AG04450 (cell line): ENCODE data around the gene AP1B1. TPM values are rescaled to one million over a fixed set of nuclear protein-coding genes. Genes with fewer than 3 reads are reported as not detected.

Experiments
- CTCF ChIA-PET: fragments of 300-600, 350-600 bp; formaldehyde crosslinking; extraction: SDS; loops from one replicate; lab custom pipeline; 2022; ENCODE audit warnings: antibody characterized with exemption, inconsistent platforms; lab: Charles Lee
- POLR2A ChIA-PET: fragments of 350-600 bp; formaldehyde crosslinking; extraction: SDS; loops from one replicate; lab custom pipeline; 2021; ENCODE audit warnings: antibody characterized with exemption, inconsistent platforms; lab: Yijun Ruan, JAX
- DNase-seq: peaks from one replicate; pipeline ENCODE4 v3.0.0-alpha.2; 2011; ENCODE audit warnings: low read depth, low spot score
- H3K27ac ChIP-seq: one replicate; pipeline ENCODE4 v1.5.1; 2012; ENCODE audit warnings: low read depth, low read length, control low read depth
- H3K27me3 ChIP-seq: one replicate; pipeline ENCODE4 v1.6.0; 2012; ENCODE audit warnings: low read length; ENCODE audit not compliant: control insufficient read depth, insufficient read depth
- H3K4me3 ChIP-seq: 2 replicates; pipeline ENCODE4 v1.5.1; 2011; ENCODE audit warnings: mild to moderate bottlenecking, low read depth, low read length, control low read depth
- H3K9me3 ChIP-seq: 2 replicates; pipeline ENCODE4 v1.5.1; 2012; ENCODE audit warnings: low read length; ENCODE audit not compliant: control insufficient read depth, insufficient read depth
- CTCF ChIP-seq: IDR thresholded peaks from 2 replicates; pipeline ENCODE4 v1.5.1; 2011; ENCODE audit warnings: low read depth, low read length, control low read depth, inconsistent platforms
- polyA plus RNA-seq: library from polyadenylated mRNA; depleted of rRNA; stranded (reverse); fragments of >200 nt; gene quantifications from 2 replicates; pipeline ENCODE4 v1.2.3, GENCODE V29; 2011

AP1B1 gene
- polyA plus RNA-seq, 1 experiment = 54.1 TPM

GRCh38 chr22:29351891-29352290 is 36.5 kb downstream of the AP1B1 start:
- no peak for TF ChIP-seq CTCF
- Histone ChIP-seq H3K4me3 (no peak overlapping the region), H3K27me3 (no peaks in the 10 kb centered on the region), H3K9me3 (no peaks in the 10 kb centered on the region), H3K27ac (no peak overlapping the region)
- ChIA-PET POLR2A (no interaction called here), CTCF (no interaction called here)
- DNase-seq = no peak

DNA sequence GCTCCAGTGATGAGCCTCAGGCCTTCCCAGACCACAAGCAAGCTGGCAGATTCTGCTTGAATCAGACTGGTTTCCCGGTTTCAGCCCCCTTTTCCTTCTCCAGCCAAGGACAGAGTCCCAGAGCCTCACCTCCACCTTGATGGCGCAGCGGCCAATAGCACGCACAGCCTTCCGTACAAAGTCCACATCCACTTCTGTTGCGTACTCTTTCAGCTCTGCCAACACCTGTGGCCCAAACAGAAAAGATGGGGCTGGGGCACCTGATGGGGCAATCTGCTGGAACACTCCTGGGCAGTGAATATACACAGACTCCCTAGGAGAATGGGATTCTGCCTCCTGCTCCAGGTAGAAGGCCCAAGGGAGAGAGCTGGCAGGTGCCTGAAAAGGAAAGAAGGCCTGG is 37.3 kb downstream of the AP1B1 start:
- Histone ChIP-seq H3K9me3 (no peaks in the 10 kb centered on the region), H3K27ac (no peak overlapping the region), H3K4me3 (no peak overlapping the region), H3K27me3 (no peaks in the 10 kb centered on the region)
- no peak for TF ChIP-seq CTCF
- POLR2A ChIA-PET = no interaction called here
- DNase-seq = no peak
- CTCF ChIA-PET = no interaction called here

DNA sequence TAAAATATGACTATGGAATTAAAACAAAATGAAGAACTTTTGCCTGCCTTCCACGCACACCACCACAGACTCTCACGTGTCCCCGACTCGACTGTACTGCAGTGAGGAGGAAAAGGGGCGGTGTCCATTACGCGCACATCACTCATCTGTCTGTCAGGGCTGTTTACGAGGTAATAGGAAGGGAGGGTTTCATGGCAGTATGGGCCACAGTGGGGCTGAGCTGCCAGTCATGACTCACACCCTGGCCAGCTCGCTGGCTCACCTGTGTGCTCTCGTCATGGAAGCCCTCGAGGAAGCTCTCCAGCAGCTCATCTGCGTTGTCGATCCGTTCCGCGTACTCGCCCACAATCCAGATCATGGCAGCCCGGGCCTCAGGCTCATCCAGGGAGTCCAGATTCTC is 39.4 kb downstream of the AP1B1 start:
- Histone ChIP-seq H3K9me3 (no peaks in the 10 kb centered on the region), H3K4me3 (no peak overlapping the region), H3K27me3 (no peaks in the 10 kb centered on the region), H3K27ac (no peak overlapping the region)
- CTCF ChIA-PET = interaction anchor here (0.8 kb wide), 1 partner anchor 42 kb away, joined by 4 read pairs; the partner anchor contains the start of gene GAS2L1
- TF ChIP-seq CTCF = no peak
- POLR2A ChIA-PET = no interaction called here
- no peak for DNase-seq

DNA sequence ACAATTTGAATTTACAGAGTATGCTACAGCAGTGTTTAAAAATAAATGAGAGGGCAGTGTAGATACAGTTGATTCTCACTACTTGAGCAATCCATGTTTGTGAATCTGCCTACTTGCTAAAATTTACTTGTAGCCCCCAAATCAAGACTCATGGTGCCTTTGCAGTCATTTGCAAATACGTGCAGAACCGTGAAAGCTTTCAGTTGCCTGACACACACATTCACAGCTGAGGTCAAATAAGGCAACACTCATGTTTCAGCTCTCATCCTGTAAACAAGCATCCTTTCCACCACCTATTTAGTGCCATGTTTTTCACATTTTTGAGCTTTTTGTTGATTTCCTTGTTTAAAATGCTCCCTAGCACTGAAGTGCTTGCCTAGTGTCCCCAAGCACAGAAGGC is 40.3 kb downstream of the AP1B1 start:
- no peaks in the 10 kb centered on the region for H3K27me3 ChIP-seq
- H3K27ac ChIP-seq = no peak overlapping the region
- no peaks in the 10 kb centered on the region for H3K9me3 ChIP-seq
- H3K4me3 ChIP-seq = no peak overlapping the region
- DNase-seq = no peak
- TF ChIP-seq CTCF = no peak
- ChIA-PET CTCF (interaction anchor here (0.8 kb wide), 1 partner anchor 41 kb away, joined by 4 read pairs; the partner anchor contains the start of gene GAS2L1), POLR2A (no interaction called here)

DNA sequence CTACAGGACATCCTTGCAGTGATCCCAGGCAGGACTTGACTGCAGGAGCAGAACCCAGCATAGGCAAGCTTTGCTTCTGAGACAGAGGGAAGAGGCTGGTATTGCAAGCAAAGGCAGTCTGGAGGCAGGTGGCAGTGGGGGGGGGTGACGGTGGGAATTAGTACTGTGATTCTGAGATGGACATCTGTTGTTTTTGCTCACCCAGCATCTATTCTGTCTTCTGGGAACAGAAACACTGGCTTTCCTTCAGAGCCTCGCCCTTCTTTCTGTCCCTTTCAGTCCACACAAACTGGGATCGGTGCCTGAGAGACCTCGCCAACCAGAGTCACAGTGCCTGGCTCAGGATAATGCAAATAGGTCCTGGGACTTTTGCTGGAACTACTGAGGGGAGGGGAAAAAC is 41.7 kb downstream of the AP1B1 start:
- no peak for TF ChIP-seq CTCF
- DNase-seq = no peak
- H3K27ac ChIP-seq = no peak overlapping the region
- ChIA-PET CTCF (interaction anchor here (1.8 kb wide), 1 partner anchor 13 kb away, joined by 6 read pairs; no protein-coding TSS in a partner anchor), POLR2A (no interaction called here)
- no peaks in the 10 kb centered on the region for H3K27me3 ChIP-seq
- no peak overlapping the region for H3K4me3 ChIP-seq
- H3K9me3 ChIP-seq = no peaks in the 10 kb centered on the region
